ENCODE results near the gene RCVRN. TPM values are rescaled to one million over a fixed set of nuclear protein-coding genes. Genes with fewer than 3 reads are reported as not detected.

Gene RCVRN
- total and polyA plus RNA-seq, 2 of the 4 experiments (the other 2 are of a cell fraction), result not detected

GRCh38 chr17:9935408-9935807, 30.3 kb upstream of the RCVRN start:
- in situ Hi-C loops (cut with MboI; ENCODE audit: low sequenced_read_pairs) (no loop called here), dilution Hi-C loops (cut with HindIII; ENCODE audit: low sequenced_read_pairs, unreplicated experiment) (no loop called here), intact Hi-C loops (cut with micrococcal nuclease) (no loop called here)
- Histone ChIP-seq H2BK15ac (ENCODE audit: low read depth, low read length) (no peak overlapping the region), H3K27me3 (ENCODE audit: control insufficient read depth, insufficient read depth, low read length) (no peaks in the 10 kb centered on the region), H2AK9ac (replicated peaks; ENCODE audit: low read depth, low read length, poor library complexity) (no peak overlapping the region), H2BK20ac (ENCODE audit: low read depth, low read length) (no peak overlapping the region), H3K18ac (ENCODE audit: low read depth, low read length) (no peak overlapping the region), H2AK5ac (ENCODE audit: low read depth, low read length) (no peak overlapping the region), H4K91ac (ENCODE audit: insufficient read depth, low read depth, low read length) (no peak overlapping the region), H4K8ac (ENCODE audit: low read depth in 2 of 2, low read length in 2 of 2) (no peak overlapping the region), H2BK120ac (ENCODE audit: low read depth, low read length) (no peak overlapping the region), H2BK5ac (ENCODE audit: low read depth, low read length, poor library complexity, severe bottlenecking) (no peak overlapping the region), H3K14ac (replicated peaks; ENCODE audit: low read depth, low read length) (no peak overlapping the region), H3K36me3 (ENCODE audit: control insufficient read depth, insufficient read depth, low read length) (peaks cover 5% of the 10 kb centered on the region; the same call in 1 of the 2 replicates), H3K4me1 (ENCODE audit: control insufficient read depth, insufficient read depth, low read length) (no peaks in the 10 kb centered on the region; the same call in 1 of the 2 replicates), H3K4me3 (ENCODE audit: insufficient read depth, low read depth, low read length) (no peak overlapping the region), H3K27ac (ENCODE audit: insufficient read depth, low read length) (no peak overlapping the region), H4K20me1 (ENCODE audit: insufficient read depth, low read length) (no peaks in the 10 kb centered on the region), H3K79me1 (ENCODE audit: low read depth in 1 of 2, low read length in 2 of 2) (no peaks in the 10 kb centered on the region), H4K5ac (ENCODE audit: low read depth, low read length) (no peak overlapping the region), H3K56ac (ENCODE audit: extremely low read depth, insufficient read depth, low read length) (no peak overlapping the region), H3K9ac (ENCODE audit: low read depth, low read length) (no peak overlapping the region), H3K4me2 (ENCODE audit: low read depth, low read length) (no peak overlapping the region), H3K9me1 (ENCODE audit: insufficient read depth, low read length) (peaks cover 5% of the 10 kb centered on the region; the same call in 1 of the 2 replicates), H3K4ac (ENCODE audit: low read depth, low read length) (no peak overlapping the region), H2AFZ (replicated peaks; ENCODE audit: low read length, poor library complexity) (no peak overlapping the region), H3K9me3 (ENCODE audit: control insufficient read depth, insufficient read depth, low read length) (peaks cover 6% of the 10 kb centered on the region), H3K23ac (ENCODE audit: low read depth, low read length) (no peak overlapping the region)
- DNase-seq, result no peak
- no TSS peak for BruUV-seq (replicated peaks)
- 76% methylated on average over 2 of the region's 6 CpGs; no CpG with 5 or more reads in 1 of the 2 experiments for WGBS, 2 experiments (ENCODE audit: extremely low coverage in 2 of 2, insufficient read length in 1 of 2)
- ChIA-PET CTCF (interaction anchor here (0.5 to 1.3 kb wide), 3 partner anchors 22 to 679 kb away, joined by 3 to 4 read pairs (median 3); no protein-coding TSS in a partner anchor), POLR2A (ENCODE audit: unreplicated experiment) (no interaction called here)
- ATAC-seq (ENCODE audit: low read depth), result no peak
- TF ChIP-seq BHLHE40 (IDR thresholded peaks at IDR 0.05; ENCODE audit: low read depth, low read length), result no peak
- TF ChIP-seq SMC3 (IDR thresholded peaks at IDR 0.05; ENCODE audit: low read depth, low read length), result no peak
- no peak for TF ChIP-seq RCOR1 (IDR thresholded peaks at IDR 0.05; ENCODE audit: insufficient replicate concordance, low read length)
- no peak for TF ChIP-seq MXI1 (IDR thresholded peaks at IDR 0.05; ENCODE audit: borderline replicate concordance, low read depth, low read length)

All from IMR-90 (cell line).